SH-SY5Y (cell line): Measurements from ENCODE around the gene AMOTL2.

ENCODE experiments used
- GATA2 ChIP-seq: IDR thresholded peaks from 2 replicates; pipeline ENCODE4 v1.6.1; 2011; ENCODE audit warnings: mild to moderate bottlenecking, low read depth, low read length
- GATA3 ChIP-seq: IDR thresholded peaks from 2 replicates; pipeline ENCODE4 v1.6.1; 2011; ENCODE audit warnings: low read depth, mild to moderate bottlenecking, low read length, moderate library complexity

DNA sequence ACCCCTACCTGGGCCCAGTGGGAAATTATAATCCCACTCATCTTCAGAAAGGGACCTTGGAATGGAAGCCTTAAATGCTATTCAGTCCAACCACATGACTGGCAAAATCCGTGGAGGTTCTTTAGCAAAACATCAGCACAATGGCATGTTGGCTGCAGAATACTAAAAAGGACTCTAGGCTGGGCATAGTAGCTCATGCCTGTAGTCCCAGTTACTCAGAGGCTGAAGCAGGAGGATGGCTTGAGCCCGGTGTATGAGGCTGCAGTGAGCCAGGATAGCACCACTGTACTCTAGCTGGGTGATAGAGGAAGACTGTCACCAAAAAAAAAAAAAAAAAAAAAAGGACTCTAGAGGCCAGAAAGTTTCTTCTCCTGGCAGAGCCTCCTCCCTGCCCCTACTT lies 63.0 kb downstream of the AMOTL2 start:
- TF ChIP-seq GATA2 (no peak), GATA3 (no peak)
